ENCODE results near the gene ERGIC1.
"Not testable (repeated sequence)": the region's sequence is repeated elsewhere in the genome, so short reads cannot be mapped to it uniquely, and the experiment has no call there.

ERGIC1 gene, protein sequence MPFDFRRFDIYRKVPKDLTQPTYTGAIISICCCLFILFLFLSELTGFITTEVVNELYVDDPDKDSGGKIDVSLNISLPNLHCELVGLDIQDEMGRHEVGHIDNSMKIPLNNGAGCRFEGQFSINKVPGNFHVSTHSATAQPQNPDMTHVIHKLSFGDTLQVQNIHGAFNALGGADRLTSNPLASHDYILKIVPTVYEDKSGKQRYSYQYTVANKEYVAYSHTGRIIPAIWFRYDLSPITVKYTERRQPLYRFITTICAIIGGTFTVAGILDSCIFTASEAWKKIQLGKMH

DNA sequence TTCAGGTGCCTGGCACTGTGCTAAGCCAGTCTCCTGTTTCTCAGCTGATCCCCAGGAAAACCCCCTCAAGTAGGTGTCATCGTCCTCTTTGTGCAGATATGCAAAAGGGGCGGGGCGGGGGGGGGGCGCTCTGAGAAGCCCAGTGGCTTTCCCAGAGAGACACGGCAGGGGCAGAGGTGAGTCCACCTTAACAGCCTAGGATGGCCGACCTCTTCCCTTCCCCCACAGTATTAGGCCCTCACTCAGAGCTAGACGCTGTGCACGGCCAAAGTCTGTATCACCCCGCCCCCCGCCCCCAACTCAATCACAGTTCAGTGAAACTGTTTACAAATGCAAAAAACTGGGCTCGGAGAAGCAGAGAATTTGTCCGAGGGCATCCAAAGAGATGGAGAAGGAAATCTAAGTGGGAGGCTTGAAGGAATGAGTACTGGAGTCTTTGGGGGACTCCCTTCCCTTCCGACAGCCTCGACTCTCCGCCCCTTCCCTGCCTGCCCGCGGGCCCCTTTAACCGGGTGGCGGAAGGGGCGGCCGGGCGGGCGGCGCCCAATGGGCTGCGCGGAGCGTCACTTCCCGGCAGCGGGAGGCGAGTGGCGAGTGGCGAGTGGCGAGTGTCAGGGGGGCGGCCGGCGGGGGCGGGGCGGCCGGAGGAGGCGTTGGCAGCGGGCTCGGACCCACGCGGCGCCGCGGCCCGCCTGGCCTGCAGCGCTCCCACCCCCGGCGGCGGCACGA lies at the start of gene ERGIC1:
ERGIC1 (plus strand) TSS at position 566 of the 729 bp plus-strand sequence; CDS start at position 729, 163 bp downstream.
- ATAC-seq: peak; percentile 84 to 89

DNA sequence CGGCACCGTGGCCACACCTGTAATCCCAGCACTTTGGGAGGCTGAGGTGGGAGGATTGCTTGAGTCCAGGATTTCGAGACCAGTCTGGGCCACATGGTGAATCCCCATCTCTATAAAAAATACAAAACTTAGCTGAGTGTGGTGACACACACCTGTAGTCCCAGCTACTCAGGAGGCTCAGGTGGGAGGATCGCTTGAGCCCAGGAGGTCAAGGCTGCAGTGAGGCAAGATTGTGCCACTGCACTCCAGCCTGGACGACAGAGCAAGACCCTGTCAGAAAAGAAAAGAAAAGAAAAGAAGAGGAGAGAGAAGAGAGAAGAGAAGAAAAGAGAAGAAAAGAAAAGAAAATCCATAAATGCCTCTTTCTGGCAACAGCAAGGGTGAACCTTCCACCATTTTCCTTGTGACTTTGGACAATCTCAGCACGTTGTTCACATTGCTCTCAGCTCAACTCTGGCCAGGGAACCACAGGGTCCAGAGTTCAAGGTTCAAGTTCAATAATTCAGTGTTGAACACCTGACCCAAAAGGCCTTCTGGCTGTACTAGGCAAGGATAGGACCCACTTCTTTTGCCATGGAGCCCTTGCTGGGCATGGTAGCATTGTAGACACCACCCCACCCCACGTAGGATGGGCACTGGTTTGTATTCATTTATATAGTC lies 48.5 kb upstream of the ERGIC1 start:
- no peak for ATAC-seq

DNA sequence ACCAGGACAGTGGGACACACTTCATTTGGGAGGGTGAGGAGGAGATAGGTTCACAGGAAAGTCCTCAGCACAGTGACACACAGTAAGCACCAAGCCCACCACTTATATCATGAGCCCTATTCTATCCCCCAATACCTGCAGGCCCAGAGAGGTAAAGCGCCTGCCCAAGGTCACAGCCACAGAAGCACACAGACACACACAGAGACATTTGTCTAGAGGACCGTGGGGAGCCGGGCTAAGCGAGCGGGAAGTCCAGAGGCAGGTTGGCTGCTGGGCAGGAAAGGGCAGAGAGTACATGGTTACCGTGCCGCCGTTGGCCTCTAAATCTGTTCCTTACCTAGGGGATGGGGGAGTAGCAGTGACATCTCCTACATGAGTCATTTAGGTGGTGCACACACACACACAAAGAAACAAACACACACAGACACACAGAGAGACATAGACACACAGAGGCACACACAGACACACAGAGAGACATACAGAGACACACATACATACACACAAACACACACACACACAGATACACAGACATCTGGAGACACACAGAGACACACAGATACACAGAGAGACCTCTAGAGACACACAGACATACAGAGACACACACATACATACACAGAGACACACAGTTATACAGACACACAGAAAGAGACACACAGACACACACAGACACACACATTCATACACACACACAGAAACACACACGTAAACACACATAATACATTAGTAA lies 47.2 kb upstream of the ERGIC1 start:
- no peak for ATAC-seq

DNA sequence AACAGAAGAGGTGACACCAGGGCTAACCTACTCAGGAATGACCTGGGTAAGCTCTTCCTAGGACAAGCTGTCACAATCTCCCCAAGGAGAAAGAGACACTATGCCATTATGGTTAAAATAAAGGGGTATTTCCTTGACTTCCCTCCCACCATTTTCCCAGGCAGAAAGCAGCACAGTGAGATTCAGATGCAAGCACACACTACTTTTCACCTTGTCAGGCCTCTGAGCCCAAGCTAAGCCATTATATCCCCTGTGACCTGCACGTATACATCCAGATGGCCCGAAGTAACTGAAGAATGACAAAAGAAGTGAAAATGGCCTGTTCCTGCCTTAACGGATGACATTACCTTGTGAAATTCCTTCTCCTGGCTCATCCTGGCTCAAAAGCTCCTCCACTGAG lies 46.5 kb upstream of the ERGIC1 start:
- not testable (repeated sequence) for ATAC-seq

DNA sequence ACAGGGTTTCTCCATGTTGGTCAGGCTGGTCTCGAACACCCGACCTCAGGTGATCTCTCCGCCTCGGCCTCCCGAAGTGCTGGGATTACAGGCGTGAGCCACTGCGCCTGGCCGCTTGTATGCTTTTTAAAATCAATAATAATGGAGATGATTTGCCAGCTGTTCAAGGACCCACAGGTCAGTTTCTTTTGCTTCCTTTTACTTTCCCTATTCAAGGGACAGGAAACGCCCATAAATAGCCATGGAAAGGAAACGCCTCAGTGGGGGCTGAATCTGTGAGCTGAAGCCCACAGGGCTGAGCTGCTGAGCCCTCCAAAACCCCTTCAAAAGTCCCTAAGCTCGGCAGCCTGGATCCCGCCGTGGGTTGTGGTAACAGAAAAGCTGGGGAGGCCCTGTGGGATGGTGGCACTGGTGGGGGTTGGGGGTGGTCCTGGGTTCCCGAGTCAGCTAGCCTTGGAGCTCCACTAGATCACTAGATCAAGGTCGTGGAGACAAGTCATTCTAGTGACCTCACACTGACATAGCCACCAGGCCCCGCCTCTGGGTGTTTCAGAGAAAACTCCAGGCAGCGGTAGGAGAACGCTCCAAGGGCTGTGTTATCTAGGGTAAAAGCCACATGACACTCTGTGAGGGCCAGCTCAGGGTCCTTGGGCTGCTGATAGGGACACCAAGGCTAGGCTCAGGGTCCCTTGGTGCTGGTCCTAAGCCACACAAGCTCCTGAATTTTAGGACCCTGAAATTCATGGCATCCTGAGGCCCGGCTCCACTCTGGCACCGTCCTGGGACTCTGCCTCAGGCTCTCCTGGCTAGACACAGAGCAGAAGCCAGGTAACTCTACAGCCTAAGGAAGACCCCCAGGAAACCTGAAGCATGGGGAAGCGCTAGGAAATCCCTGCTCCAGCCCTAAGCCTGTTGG lies 45.0 kb upstream of the ERGIC1 start:
- peak in 1 of 2 donors; percentile 17 for ATAC-seq

DNA sequence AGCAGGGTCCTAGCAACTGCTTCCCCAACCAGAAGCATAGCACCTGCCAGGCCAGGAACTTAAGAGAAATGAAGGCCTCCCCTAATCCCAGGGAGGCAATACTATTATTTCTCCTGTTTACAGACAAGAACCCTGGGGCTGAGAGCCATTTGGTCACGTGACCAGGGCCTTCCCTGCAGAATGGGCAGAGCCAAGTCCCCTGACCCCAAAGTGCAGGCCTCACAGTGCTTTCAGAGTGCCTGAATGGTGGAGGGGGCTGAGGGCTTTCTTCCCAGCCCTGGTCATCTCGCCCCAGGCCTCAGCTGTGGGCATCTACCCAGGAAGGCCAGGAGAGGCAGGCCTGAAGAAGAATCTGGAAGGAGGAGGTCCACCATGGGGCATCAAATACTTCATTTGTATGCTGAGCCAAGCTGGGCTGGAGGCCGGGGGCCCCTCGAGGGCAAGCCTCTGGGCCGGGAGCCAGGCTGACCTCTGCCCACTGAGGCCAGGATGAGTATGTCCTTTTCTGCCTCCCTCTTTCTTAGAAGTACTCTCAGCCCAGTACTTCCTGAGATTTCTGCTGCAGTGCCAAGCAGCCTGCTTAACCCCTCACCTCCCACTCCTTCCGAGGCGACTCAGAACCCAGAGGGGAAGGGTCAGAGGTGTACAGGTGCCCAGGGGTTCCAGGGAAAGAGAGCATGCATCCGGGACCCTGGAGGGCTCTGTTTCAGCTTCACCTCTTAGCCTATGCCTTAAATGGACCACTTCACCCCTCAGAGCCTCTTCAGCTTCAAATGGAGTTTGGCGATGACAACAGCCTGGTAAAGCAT lies 44.2 kb upstream of the ERGIC1 start:
- no peak for ATAC-seq

DNA sequence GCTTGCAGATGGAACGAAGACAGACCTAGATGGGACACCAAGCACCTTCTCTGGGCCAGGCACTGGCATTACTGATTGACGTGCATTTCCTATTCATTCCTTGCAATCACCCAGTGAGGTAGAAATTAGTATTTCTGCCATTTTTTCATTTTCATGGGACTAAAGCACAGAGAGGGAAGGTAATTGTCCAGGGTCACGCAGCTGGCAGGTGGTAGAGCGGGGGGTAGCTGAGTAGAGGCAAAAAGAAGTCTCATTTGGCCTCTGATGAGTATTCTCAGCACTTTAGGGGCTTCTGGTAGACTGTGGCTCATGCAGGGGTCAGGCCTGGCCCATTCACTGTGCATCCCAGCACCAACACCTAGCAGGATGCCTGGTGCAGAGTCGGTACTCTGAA lies 43.6 kb upstream of the ERGIC1 start:
- no peak for ATAC-seq

DNA sequence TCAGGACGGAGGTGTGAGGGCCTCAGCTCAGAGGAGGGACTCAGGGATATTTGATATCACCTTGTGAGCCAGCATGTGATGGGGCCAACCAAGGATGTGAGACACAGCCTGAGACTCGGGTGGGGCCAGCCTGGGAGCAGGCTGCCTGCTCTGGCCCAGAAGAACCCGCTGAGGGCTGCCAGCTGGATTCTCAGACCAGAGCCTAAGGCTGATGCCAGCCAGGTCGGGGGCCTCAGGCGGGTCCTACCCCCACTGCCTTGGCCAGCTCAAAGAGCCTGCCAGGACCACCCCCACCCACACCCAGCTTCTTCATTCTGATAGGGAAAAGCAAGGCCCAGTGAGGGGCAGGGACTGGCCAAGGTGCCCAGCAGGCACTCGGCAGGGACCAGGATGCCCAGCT lies 42.8 kb upstream of the ERGIC1 start:
- ATAC-seq: no peak

DNA sequence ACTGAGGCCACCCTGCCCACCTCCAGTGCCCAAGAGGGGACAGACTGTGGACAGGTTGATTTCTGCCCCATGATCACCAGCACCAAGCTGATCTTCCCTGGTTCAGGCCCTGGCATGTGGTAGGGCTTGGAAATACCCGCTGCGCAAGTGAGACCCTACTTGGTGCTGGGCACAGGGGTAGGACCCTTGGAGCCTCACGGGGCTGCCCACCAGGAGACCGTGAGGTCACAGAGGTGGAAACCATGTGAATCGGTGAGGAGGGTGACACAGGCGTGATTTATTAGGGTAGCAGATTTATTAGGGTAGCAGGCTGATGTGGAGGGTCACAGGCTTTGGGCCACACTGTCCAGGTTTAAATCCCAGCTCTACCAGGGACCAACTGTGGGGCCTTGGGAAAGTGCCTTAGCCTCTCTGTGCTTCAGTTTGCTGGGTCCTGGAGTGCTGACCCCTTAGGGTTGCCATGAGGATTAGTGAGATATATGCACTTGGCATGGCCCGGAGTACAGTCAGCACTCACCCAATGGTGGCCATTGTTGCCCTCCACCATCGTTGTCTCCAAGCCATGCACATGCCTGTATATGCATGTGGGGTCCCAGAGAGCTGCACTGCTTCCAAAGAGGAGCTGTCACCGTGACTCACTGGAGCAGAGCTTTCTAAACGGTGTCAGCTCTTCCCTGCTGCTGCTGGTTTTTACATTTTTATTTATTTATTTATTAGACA lies 42.2 kb upstream of the ERGIC1 start:
- no peak for ATAC-seq

DNA sequence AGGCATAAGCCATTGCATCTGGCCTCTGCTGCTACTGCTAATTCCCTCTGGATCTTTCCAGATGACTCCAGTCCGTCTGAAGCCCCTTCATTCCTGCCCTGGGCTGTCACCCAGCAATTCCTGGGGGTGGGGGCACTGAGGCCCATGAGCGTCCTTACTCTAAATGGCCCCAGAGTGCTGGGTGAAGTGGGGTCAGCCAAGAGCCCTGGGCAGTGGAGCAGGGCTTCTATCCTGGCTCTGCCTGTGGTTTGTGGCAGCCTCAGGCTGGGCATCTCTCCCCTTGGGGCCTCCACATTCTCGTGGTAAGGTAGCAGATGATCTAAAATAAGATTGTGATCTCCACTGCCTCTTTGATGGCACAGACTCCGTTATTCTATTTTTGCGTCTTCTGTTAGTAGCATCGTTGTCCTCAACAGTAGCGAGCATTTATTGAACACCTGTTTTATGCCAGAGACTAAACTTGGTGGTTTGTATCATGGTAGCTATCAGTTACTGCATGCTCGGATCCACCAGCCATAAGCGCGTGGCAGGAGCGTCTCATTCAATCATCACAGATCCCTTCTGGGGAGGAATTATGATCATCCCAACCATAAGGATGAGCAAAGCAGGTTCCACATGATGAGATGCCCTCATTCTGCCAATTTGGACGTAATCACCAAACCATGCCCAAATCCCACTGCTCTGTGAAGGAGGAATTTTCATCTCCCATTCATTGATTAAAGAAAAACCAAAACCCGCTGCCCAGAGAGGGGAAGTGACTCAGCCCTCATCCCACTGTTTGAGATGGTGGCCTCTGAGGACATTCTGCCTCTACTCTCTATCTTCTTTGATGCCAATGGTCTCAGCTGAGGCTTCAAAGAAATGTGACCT lies 41.1 kb upstream of the ERGIC1 start:
- no peak for ATAC-seq

DNA sequence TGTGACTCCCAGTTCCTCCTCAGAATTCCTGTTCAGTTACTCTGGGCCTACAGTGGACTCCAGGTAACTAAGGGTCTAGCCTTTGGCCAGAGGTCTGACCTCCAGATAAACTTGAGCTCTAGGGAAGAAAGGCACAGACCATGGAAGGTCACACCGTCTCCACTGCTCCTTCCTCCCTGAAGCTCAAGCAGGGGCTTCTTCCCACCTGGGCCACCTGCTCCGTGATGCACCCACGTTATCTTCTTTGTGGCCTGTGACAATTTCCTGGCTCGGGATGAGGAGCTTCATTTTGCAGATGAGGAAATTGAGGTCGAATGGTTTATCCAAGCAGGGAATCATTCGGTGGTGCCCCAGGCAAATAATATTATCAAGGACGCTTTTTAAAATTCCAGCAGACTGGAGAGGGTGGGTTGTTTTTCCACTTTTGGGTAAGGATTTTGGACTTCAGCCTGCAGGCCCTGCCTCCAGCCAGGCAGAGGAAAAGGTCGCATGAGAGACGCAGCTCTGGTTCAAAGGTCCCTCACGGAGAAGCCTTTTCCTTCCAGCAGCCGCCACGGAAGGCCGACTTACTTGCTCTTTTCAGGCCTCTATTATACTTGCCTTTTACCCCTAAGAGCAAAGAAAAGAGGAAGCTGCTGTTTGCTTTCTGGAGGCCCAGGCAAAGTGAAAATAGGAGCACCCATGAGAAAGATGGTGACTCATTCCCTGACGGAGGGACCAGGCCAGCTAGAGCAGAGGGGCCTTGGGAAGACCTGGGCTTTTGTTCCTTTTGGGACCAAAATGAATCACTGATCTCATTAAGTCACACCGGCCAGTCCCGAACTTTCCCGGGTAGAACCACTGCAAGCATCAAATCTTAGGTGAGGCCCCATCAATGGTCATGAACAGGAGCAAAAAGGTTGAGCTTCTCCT lies 40.2 kb upstream of the ERGIC1 start:
- ATAC-seq: no peak

DNA sequence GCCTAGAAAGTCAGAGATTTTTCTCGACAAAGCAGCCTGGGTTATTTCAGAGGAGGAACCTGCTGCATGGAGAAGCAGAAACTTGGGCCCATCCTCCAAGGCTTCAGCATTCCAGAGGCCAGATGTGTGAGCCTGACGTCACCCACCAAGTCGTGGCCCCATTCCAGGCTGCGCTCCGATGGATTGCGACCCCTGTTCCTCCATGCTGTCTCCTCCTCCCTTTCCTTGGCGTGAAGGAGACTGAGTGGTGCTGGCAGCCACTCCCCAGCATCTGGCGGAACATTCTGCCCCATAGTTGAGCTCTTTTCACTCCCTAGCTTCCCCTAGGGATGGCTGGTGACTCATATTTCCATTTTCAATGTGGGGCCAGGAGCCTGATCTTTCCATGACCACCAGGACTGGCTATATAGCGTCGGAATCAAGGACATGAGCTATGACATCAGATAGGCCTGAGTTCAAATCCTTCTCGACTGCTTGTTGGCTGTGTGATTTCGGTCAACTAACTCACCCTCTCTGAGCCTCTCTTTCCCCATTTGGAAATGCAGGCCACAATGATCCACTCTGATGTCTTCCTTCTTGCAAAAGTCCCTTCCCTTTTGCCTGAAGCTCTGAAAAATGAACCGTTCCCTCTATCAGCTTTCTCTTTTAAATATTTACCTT lies 38.6 kb upstream of the ERGIC1 start:
- ATAC-seq: no peak

DNA sequence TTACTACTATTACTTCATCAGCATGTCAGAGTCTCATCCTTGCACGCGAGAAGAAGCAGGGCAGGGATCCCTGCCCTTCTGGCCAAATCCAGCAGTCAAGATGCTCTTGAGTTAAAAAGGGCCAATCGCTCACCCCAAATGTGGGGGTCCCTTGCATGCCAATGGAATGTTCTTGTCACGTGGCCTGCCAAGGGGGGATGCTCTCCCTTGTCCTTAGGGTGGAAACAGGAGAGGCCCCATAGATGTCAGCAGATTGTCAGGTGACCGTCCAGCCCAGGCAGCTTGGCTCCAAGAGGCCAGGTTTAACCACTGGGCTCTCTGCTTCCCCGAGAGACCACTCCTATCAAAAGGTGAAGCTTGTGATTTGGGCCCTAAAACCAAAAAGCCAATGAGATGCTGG lies 37.7 kb upstream of the ERGIC1 start:
- no peak for ATAC-seq

DNA sequence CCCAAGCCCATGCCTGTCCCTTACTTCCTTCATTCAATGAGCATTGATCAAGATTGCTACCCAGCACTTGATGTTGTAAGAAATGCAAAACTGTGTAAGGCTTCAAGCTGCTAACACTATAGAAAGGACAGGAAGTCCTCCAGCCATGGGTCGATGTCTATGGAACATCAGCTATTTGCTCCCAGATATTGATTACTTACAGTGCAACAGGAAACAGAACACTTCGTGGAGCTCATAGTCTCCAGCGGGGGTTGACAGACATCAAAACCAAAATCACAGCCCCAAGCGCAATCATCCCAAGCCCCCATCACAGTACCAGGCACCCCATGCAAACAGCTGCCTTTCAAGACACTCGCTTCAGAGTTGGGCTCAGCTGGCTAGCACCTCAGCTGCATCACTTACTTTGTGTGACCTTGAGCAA lies 36.3 kb upstream of the ERGIC1 start:
- peak in 1 of 2 donors; percentile 28 for ATAC-seq

DNA sequence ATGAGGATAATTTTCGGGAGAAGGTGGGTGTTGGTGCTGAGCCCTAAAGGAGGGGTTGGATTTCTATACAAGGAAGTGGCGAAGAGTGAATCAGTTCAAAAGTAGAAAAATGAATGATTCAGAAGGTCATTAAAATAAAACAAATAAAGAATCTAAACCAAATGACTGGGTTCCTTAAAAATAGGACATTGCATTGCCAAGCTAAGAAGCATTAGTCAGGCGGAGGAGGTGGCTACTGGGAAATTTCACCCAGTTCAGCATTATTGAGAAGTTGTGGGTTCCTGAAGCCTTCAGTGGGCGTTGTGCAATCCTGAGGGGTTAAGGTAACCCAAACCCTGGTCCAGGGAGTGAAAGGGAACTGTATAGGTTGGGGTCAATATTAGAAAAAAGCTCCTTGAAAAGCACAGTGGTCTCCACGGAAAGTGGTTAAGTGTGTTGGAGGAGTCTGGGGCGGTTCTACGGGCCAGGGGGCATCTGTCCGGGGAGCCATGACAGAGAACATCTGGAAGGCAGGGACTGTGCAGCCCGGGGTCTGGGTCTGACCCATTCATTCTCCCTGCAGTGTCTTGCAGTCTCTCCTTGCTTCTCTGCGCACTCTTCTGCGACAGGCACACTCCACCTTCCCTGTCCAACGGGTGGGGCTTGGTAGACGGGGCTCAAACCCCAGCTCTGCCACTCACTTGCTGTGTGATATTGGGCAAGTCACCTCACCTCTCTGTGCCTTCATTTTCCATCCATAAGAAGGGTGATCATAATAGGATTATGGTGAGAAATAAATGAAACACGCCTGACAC lies 35.4 kb upstream of the ERGIC1 start:
- ATAC-seq: peak; percentile 35 to 69

DNA sequence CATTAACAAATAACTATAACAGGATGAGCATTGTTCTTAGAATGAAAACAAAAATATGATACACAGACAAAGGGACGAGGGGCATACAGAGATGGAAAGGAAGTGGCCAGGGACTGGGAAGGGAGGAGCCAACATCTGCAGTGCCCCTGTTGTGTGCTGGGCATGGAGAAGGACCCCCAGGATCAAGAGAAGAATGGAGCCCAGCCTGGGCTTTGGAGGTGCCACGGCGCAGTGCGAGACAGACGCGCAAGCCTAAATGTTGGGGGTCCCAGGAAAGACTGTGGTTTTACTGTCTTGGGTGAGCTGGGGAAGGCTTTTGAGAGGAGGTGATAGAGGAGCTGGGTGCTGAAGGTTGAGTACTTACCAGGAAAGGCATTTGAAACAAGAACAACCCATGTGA lies 34.6 kb upstream of the ERGIC1 start:
- no peak for ATAC-seq

DNA sequence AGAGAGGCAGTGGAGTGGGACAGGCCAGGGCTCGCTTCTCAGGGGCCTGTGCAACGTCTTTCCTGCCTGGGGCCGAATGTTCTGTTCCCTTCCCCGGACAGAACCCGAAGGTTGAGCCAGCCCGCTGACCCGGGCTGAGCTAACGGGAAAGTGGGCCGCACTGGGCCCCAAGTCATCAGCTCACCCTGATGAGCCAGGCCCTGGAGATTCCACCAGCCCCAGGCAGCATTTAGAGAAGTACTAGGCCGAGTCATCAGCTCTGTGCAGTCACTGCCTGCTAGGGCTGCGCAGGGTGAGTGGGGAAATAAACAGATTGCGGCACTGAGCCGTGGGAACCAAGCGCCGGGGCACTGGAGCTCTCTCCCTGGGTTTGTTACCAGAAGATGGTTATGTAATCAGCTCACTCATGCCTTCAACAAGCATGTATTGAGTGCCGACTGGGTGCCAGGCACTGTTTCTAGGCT lies 33.9 kb upstream of the ERGIC1 start:
- no peak for ATAC-seq

All from activated CD4-positive, CD25-positive, alpha-beta regulatory T cell treated with anti-CD3 and anti-CD28 coated beads, Interleukin-2, amount 50 U/mL, for 24 hours (primary cell).